Neural progenitor cell (in vitro differentiated cells): ENCODE results near the gene SND1.

ENCODE experiments used
- EZH2 ChIP-seq: fragments of 200-600 bp; sonication (generic); IDR thresholded peaks from 2 replicates; pipeline ENCODE4 v1.6.1; 2017; ENCODE audit warnings: antibody characterized with exemption, mild to moderate bottlenecking, moderate library complexity
- EZH2phosphoT487 ChIP-seq: fragments of 200-600 bp; sonication (generic); IDR thresholded peaks from 2 replicates; pipeline ENCODE4 v1.6.1; 2017; ENCODE audit warnings: antibody characterized with exemption
- TF ChIP-seq, protein P1 (sequence below): fragments of 200-600 bp; sonication (generic); IDR thresholded peaks from 2 replicates; pipeline ENCODE4 v1.5.1; 2017; ENCODE audit warnings: antibody characterized with exemption, mild to moderate bottlenecking

DNA sequence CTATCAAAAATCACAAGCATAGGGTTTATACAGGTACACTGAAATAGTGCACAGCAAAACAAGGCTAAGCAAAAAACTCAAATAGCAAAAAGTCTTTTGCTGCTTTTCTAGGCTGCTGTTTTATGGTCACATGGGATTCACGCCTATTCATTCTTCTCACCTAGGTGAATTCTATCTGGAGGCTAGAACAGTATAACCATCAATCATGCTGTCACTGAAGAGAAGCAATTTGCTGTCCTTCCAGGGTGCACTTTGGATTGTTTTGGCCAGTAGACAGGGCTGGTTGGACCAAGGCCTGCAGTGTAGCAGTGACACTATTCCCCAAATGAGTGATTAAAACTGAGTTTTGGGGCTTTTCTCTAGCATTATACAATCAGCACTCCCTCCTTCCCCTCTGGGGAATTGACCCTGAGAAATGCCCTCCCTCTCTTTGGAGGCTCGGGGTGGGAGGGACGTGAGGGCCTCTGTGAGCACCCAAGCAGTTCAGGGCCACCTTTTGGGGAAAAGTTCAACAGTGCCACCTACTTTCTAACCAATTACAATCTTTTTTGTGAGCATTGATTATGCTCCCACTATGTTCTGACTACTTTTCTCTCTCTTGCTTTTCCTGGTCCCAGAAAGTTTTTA, 16.2 kb upstream of the SND1 start:
- TF ChIP-seq, protein P1, sequence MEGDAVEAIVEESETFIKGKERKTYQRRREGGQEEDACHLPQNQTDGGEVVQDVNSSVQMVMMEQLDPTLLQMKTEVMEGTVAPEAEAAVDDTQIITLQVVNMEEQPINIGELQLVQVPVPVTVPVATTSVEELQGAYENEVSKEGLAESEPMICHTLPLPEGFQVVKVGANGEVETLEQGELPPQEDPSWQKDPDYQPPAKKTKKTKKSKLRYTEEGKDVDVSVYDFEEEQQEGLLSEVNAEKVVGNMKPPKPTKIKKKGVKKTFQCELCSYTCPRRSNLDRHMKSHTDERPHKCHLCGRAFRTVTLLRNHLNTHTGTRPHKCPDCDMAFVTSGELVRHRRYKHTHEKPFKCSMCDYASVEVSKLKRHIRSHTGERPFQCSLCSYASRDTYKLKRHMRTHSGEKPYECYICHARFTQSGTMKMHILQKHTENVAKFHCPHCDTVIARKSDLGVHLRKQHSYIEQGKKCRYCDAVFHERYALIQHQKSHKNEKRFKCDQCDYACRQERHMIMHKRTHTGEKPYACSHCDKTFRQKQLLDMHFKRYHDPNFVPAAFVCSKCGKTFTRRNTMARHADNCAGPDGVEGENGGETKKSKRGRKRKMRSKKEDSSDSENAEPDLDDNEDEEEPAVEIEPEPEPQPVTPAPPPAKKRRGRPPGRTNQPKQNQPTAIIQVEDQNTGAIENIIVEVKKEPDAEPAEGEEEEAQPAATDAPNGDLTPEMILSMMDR, result no peak
- TF ChIP-seq EZH2phosphoT487 (no peak), EZH2 (no peak)
